CD4-positive, alpha-beta T cell (primary cell): ENCODE results near the gene COG2. TPM values are rescaled to one million over a fixed set of nuclear protein-coding genes. Genes with fewer than 3 reads are reported as not detected.

Experiments
- ATAC-seq: fragments of 200-7000 bp; cut with Tn5 transposase; one replicate; pipeline ENCODE4 v1.10.0; 2022; ENCODE audit warnings: mild to moderate bottlenecking; ENCODE audit not compliant: poor library complexity
- CTCF ChIA-PET: fragments of 350-600 bp; sonication (Branson Sonifier 250); formaldehyde crosslinking; loops from one replicate; lab custom pipeline; 2021; ENCODE audit warnings: antibody characterized with exemption, inconsistent platforms; lab: Charles Lee
- POLR2A ChIA-PET: fragments of 350-600 bp; sonication (Branson Sonifier 250); formaldehyde crosslinking; loops from one replicate; lab custom pipeline; 2021; ENCODE audit warnings: antibody characterized with exemption, inconsistent platforms; lab: Charles Lee
- DNase-seq, 14 experiments: peaks; one replicate each; pipeline ENCODE4 v3.0.0-alpha.2; 2013 to 2020; ENCODE audit warnings: mixed read lengths in 2 of 14
- H3K27ac ChIP-seq, 2 donors: one replicate each; pipeline versions ENCODE4 v1.5.1 to v1.7.0; 2013; ENCODE audit warnings: low read length in 2 of 2, low read depth in 1 of 2, mild to moderate bottlenecking in 1 of 2
- H3K27me3 ChIP-seq, 2 experiments: 1 replicate in 1 of 2; 2 replicates in 1 of 2; pipeline versions ENCODE4 v1.6.1 to v1.7.0; 2013; ENCODE audit warnings: low read length in 2 of 2, control low read depth in 1 of 2, mild to moderate bottlenecking in 1 of 2, moderate library complexity in 1 of 2; ENCODE audit not compliant: insufficient read depth in 2 of 2, control insufficient read depth in 1 of 2
- H3K36me3 ChIP-seq: one replicate; pipeline ENCODE4 v1.6.1; 2013; ENCODE audit warnings: low read length, control low read depth; ENCODE audit not compliant: insufficient read depth
- H3K4me1 ChIP-seq: one replicate; pipeline ENCODE4 v1.6.1; 2013; ENCODE audit warnings: low read length, control low read depth; ENCODE audit not compliant: insufficient read depth
- H3K4me3 ChIP-seq: one replicate; pipeline ENCODE4 v1.5.1; 2013; ENCODE audit warnings: mild to moderate bottlenecking, low read length, moderate library complexity
- H3K9me3 ChIP-seq, 2 experiments: 1 replicate in 1 of 2; 2 replicates in 1 of 2; pipeline versions ENCODE4 v1.6.1 to v1.7.0; 2013; ENCODE audit warnings: low read length in 2 of 2, mild to moderate bottlenecking in 2 of 2, control low read depth in 1 of 2, moderate library complexity in 1 of 2; ENCODE audit not compliant: control insufficient read depth in 1 of 2, insufficient read depth in 1 of 2
- H3K27ac Mint-ChIP-seq: one replicate; pipeline ENCODE4 v1.8.0; 2020; ENCODE audit warnings: mixed read lengths
- H3K27me3 Mint-ChIP-seq: one replicate; pipeline ENCODE4 v1.8.0; 2021; ENCODE audit warnings: mixed read lengths
- H3K36me3 Mint-ChIP-seq: one replicate; pipeline ENCODE4 v1.8.0; 2021; ENCODE audit warnings: low read depth, mixed read lengths
- H3K4me1 Mint-ChIP-seq: one replicate; pipeline ENCODE4 v1.8.0; 2021; ENCODE audit warnings: low read depth, mixed read lengths
- H3K4me3 Mint-ChIP-seq: one replicate; pipeline ENCODE4 v1.8.0; 2020; ENCODE audit warnings: mild to moderate bottlenecking, mixed read lengths
- H3K9me3 Mint-ChIP-seq: one replicate; pipeline ENCODE4 v1.8.0; 2020; ENCODE audit warnings: mixed read lengths
- CTCF ChIP-seq: fragments of 200-600 bp; IDR thresholded peaks from one replicate; pipeline ENCODE4 v1.8.0; 2022; ENCODE audit warnings: antibody characterized with exemption, mild to moderate bottlenecking
- intact Hi-C, 2 experiments: fragments of 100-400 bp; cut with DNase I in 1 of 2; cut with micrococcal nuclease in 1 of 2; formaldehyde crosslinking; loops; one replicate each; pipeline versions ENCODE4 v1.15.1 to v1.9.0; 2023 to 2025; cut with DNase I, micrococcal nuclease
- total RNA-seq, 174 experiments: library from RNA in 2 of 174; stranded (reverse) in 2 of 174; gene quantifications; one replicate each; pipeline ENCODE4 v1.2.3 and lab custom pipeline; 2021 to 2026

COG2 gene
- total RNA-seq, 2 experiments from 2014 or later: 17.3 to 21.4 TPM

DNA sequence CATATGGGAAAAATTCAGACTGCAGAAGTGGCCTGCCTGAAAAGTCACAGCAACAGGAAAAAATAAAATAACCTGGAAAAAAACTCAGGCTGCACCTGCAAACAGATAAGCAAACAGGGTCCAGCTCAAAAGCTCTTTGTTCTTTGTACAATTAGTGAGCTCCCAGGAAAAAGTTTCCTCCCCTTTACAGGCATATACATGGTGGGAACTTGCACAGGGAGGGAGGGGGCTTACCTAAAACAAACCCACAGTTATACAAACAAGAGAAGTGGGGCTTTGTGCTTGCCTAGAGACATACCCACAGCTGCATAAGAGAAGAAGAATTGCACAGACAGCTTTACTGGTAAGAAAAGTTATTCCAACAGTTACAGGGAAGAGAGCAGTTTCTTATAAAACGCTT lies 31.7 kb upstream of the COG2 start:
- TF ChIP-seq CTCF: no peak
- Mint-ChIP-seq H3K27ac (no peak overlapping the region), H3K4me3 (no peak overlapping the region), H3K27me3 (peaks cover 22% of the 10 kb centered on the region), H3K36me3 (no peaks in the 10 kb centered on the region), H3K9me3 (no peaks in the 10 kb centered on the region), H3K4me1 (no peaks in the 10 kb centered on the region)
- ATAC-seq (no peak), DNase-seq (no peak)
- Histone ChIP-seq H3K9me3 (no peaks in the 10 kb centered on the region), H3K4me3 (no peak overlapping the region), H3K4me1 (no peaks in the 10 kb centered on the region), H3K36me3 (no peaks in the 10 kb centered on the region), H3K27me3 (peaks cover 2 to 14% of the 10 kb centered on the region in 2 experiments), H3K27ac (no peak overlapping the region)
- intact Hi-C loops: no loop called here
- POLR2A ChIA-PET: no interaction called here
- CTCF ChIA-PET: no interaction called here

GRCh38 chr1:230611128-230611877 lies 31.0 kb upstream of the COG2 start:
- Mint-ChIP-seq H3K4me1 (no peaks in the 10 kb centered on the region), H3K27ac (no peak overlapping the region), H3K4me3 (no peak overlapping the region), H3K9me3 (no peaks in the 10 kb centered on the region), H3K27me3 (peaks cover 27% of the 10 kb centered on the region), H3K36me3 (no peaks in the 10 kb centered on the region)
- Histone ChIP-seq H3K9me3 (no peaks in the 10 kb centered on the region), H3K4me3 (no peak overlapping the region), H3K27me3 (peaks cover 3 to 14% of the 10 kb centered on the region in 2 experiments), H3K27ac (no peak overlapping the region), H3K36me3 (no peaks in the 10 kb centered on the region), H3K4me1 (no peaks in the 10 kb centered on the region)
- ATAC-seq: no peak
- no peak for TF ChIP-seq CTCF
- ChIA-PET CTCF (no interaction called here), POLR2A (no interaction called here)
- intact Hi-C loops: no loop called here
- DNase-seq: no peak

DNA sequence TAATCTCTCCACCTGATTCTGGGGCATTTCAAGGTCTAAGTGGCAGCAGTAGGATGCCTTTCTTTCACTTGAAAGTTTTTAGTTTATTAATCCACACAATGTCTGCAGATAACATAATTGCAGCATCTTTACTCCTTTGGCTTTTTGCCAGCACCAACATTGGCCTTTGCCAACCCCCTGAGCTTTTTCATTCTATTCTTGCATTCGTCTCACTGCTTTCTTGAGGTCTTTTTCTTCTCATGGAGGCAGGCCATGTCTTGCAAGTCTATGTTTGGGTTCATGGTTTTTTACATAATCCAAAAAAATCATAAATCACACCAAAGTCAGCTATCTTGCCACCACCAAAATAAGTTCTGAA lies 30.4 kb upstream of the COG2 start:
- TF ChIP-seq CTCF: no peak
- Mint-ChIP-seq H3K27me3 (peaks cover 32% of the 10 kb centered on the region), H3K27ac (no peak overlapping the region)

More for the DNA sequence above, 30.4 kb upstream of the COG2 start:
- ATAC-seq (no peak), DNase-seq (no peak)
- Histone ChIP-seq H3K4me1 (no peaks in the 10 kb centered on the region), H3K27me3 (peaks cover 3 to 14% of the 10 kb centered on the region in 2 experiments), H3K4me3 (no peak overlapping the region), H3K9me3 (no peaks in the 10 kb centered on the region), H3K27ac (no peak overlapping the region), H3K36me3 (no peaks in the 10 kb centered on the region)
- Mint-ChIP-seq H3K36me3 (no peaks in the 10 kb centered on the region), H3K9me3 (no peaks in the 10 kb centered on the region), H3K4me1 (no peaks in the 10 kb centered on the region), H3K4me3 (no peak overlapping the region)
- ChIA-PET POLR2A (no interaction called here), CTCF (no interaction called here)
- intact Hi-C loops: no loop called here
